ENCODE measurements around the gene LILRA6.
"Not testable (repeated sequence)": the region's sequence is repeated elsewhere in the genome, so short reads cannot be mapped to it uniquely, and the experiment has no call there.

Gene LILRA6

DNA sequence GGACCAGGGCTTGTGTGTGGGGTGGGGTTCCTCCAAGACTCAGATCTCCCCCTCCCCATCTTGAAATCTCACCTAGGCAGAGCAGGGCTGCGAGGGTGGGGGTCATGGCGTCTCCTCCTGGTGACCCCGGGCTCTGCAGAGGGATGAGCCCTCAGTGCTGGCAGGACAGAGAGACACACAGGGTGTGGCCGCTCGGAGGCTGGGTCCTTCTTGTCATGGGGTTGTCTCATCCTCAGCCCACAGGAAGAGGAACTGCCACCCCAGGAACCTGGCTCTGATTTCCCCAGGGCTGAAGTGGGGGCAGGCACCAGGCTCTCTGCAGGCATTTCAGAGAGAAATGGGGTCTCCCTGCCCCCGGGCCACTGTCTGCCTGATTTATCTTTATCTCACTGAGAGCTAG is at the start of gene LILRA6:
Gene LILRA6, minus strand, starts transcription at position 145 of the 400 bp plus-strand sequence.
- not testable (repeated sequence) for DNase-seq

DNA sequence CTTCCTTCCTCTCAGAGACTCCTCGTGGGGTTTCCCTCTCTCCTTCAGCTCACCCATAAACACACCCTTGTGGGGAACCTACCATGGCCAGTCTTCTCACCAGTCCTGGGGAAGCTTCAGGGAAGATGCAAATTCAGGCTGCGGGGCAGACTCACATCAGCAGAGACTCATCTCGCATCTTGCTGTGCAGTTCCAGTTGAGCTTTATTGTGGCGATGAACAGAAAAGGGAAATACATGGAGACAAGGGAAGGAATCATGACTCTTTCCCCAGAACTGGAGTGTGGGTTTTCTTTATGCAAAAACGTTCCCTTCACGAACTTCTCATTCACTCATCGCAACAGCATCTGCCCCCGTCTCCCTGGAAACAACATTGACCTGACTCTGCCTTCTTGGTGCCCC is 46.6 kb upstream of the LILRA6 start:
- not testable (repeated sequence) for DNase-seq

DNA sequence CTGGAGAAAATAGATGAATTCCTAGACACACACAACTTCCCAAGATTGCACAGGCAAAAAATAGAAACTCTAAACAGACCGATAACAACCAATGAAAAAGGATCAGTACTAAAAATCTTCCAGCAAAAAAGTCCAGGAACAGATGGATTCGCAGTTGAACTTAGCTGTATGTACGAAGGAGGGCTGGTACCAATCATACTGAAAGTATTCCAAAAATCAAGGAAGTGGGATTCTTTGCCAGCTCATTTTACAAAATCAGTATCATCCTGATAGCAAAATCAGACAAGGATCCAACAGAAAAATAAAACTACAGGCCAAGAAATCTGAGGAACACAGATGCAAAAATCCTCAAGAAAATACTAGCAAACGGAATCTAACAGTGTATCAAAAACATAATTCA is 44.9 kb upstream of the LILRA6 start:
- DNase-seq: no peak

DNA sequence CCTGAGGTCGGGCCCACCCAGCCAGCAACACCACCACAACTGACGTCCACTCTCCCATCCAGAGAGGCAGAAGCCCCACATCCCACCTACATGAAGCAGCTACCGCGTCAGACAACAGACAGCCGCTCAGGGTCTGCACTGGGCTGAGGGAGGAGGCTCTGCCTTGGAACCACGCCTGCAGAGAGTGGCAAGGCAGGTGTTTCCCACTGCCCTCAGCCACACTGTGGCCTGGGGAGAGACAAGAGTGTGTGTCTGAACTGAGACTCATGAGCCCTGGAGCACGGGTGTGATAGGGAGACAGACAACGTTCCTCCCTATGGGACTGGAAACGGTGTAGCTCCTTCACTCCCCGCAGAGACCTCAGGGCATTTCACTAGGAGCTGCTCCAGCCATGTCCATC is 43.7 kb upstream of the LILRA6 start:
- DNase-seq: not testable (repeated sequence)

DNA sequence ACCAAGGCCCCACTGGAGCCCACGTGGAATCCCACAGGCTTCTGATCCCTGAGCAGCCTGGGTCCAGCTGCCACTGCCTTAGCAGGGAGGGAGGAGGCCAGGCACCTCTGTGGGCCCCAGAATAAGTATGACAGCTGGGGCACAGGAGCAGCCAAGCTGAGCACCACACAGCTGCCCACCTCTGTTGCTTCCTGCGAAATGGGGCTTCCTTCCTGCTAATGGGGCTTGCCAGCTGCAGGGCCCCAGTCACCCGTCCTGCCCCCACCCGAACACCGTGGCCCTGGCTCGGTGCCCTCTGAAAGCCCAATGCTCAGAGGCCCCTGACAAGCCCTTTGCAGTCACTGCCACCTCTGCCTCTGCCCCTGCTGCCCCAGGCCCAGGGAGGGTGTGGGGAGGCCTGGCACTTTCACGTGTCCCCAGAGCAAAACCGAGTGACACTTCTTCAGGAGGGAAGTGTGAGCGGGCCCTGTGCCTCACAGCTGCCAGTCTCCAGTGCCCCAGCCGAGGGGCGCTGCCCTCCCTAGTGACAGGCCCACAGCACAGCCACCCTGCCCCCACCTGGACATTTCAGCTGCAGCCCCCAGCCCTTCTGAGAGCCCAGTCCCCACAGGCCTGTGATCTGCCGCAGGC is 43.0 kb upstream of the LILRA6 start:
- DNase-seq: not testable (repeated sequence)

DNA sequence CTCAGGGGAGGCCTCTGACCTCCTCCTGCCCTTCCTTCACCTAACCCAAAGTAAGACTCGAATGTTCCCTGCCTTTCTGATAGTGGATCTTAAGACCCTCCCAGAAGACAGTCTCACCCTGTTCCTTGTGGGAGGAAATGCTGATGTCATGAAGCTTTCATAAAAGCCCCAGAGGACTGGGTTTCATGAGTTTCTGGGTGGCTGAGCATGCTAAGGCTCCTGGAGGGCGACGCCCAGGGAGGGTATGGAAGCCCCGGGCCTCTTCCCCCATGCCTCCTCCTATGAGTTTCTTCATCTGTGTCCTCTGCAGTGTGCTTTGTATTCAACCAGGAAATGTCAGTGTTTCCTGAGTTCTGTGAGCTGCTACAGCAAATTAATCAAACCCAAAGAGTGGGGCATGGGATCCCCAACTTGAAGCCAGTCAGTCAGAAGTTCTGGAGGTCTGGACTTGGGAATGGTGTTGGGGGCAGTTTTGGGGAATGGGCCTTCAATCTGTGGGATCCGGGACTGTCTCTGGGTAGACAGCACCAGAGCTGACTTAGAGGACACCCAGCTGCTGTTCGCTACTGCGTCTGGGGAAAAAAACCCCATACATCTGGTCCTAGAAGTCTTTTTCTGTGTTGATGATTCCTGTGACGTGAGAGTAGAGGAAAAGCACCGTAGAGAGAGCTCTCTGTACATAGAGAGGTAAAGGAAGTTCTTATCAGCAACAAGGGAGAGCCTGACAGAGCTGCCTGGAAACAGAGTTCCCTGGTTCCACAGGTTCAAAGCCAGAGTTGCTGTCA is 40.3 kb upstream of the LILRA6 start:
- no peak for DNase-seq

DNA sequence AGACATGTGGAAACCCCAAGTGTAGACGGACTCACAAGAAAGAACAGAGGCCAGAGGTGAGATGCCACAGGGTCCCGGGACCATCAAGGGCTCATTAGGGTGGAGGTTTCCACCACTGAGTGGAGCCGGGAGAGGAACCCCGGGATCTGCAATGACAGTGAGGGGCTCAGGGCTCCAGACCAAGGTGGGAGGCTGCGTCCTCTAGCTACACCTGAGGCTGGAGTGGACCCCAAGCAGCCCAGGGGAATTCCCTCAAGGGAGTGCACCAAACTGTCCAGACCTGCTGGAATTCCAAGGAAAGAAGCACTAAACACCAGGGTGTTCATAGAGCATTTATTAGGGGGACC is 39.1 kb upstream of the LILRA6 start:
- not testable (repeated sequence) for DNase-seq

DNA sequence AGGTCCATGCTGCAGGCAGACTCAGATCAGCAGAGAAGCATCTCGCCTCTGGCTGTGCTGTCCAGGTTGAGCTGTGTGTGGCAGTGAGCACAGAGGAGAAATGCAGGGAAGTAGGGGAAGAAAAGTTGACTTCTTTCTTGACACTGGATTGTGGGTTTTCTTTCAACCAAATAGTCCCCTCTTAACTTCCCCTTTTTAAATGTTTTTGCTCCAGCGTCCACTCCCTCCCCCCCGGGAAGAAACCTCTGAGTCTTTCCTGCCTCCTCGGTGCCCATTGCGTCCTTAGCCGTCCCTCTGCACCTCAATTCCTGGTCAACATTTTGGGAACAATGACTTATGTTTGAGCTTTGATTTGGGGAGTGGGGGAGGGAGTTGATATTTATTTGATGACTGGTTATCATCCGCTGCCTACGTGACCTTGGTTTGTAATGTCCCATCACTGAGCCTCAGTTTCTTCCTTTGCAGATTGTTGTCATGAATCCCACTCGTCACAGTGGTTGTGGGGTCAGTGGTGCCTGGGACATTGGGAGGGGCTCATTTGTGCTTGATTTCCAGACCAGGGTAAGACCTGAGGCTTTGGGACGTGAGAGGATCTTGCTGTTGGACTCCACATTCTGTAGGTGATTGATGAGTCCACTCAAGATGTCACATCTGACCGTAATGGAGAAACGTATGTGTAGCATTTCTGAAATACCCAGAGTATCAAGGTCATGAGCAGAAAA is 38.6 kb upstream of the LILRA6 start, which contains the start of gene LILRB2:
Gene LILRB2, minus strand, starts transcription at position 104 of the 722 bp plus-strand sequence. CDS start 614 bp downstream, outside the sequence.
- DNase-seq: no peak

DNA sequence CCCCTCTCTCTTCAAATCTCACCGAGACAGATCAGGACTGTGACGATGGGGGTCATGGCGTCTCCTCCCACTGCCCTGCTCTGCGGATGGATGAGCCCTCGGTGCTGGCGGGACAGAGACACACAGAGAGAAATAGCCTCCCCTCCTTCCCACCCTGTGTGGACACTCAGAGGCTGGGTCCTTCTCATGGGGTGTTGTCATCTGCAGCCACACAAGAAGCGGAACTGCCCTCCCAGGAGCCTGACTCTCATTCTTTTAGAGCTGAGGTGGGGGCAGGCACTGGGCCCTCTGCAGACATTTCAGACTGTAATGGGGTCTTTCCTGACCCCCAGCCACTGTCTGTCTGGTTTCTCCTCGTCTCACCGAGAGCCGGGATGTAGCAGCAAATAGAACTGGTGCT is 37.9 kb upstream of the LILRA6 start:
- not testable (repeated sequence) for DNase-seq

DNA sequence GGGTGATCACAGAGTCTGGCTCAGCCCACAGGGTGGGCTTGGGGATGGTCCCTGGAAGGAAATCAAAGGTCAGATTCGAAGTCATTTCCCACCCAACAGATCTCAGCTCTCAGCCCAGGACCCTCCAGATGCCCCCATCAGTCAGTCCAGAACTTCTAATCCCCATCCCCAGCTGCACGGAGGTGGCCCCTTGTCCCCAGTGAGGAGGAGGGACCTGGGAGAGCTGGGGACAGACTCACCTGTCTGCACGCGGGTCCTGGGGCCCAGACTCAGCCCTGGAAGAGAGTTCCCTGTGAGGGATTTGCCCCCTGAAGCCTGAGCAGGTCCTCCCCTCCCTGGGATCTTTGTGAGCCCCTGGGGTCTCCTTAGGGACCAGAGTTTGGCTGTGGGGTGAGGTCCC is 37.4 kb upstream of the LILRA6 start:
- not testable (repeated sequence) for DNase-seq

DNA sequence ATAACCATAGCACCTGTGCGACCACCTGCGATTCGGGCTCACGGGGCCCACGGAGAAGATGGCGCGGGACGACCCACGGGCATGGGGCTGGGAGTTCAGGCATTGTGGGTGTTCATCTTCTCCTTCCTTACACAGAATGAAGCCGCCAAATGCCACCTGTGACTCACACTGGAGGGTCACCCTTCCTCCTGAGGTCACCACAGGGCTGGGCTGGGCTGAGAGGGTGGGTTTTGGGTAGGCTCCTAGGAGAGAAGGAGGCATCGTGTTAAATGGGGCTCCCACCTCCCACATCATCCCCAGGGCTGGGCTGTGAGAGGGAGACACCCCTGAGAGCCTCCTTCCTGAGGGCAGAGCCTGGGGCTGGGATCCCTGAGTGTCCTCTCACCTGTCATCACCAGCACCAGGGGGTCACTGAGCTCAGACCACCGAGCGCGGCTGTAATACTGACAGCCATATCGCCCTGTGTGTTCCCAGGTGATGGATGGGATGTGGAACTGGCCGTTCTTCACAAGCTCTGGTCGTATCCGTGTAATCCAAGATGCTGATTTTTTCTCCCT is 36.9 kb upstream of the LILRA6 start:
- no peak for DNase-seq

DNA sequence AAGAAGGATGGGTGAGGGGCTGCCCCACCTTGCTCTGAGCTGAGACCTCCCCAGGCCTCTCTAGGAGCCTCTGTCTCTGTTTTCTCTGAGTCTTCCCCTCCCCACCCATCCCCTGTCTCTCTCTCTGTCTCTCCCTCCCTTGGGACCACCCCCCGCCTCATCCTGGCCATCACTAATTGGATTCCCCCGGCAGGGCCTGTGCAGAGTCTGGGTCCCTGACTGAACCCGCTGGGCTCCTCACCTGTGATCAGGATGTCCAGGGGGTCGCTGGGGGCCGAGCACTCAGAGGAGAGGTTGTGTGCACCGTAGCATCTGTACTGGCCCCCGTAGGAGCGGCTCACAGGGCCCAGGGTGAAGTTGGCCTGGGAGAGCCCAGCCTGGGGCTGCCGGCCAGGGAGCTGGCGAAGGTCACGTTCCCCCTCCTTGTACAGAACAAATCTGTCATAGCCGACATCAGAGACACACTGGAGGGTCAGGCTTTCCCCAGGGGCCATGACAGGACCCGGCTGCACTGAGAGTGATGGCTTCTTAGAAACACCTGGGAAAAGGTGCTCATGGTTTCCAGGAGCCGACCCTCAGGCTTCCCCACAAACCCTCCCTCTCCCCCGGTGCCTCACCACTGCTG is 36.1 kb upstream of the LILRA6 start:
- not testable (repeated sequence) for DNase-seq

DNA sequence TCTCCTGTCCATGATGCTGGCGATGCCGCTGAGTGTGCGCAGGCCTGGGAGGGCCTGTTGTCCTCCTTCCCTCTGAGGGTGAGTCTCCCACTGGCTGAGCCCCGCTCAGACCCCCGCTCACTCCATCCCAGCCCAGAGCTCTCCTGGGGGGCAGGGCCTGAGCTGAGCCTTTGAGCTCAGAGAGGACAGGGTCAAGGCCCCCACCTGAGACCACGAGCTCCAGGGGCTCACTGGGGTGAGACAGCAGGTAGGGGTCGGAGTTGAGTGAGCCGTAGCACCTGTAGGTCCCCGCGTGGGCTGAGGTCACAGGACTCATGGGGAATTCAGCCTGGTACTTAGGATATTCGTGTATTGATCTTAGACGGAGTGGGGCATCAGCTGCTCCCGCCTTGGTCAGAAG is 35.5 kb upstream of the LILRA6 start:
- DNase-seq: not testable (repeated sequence)

DNA sequence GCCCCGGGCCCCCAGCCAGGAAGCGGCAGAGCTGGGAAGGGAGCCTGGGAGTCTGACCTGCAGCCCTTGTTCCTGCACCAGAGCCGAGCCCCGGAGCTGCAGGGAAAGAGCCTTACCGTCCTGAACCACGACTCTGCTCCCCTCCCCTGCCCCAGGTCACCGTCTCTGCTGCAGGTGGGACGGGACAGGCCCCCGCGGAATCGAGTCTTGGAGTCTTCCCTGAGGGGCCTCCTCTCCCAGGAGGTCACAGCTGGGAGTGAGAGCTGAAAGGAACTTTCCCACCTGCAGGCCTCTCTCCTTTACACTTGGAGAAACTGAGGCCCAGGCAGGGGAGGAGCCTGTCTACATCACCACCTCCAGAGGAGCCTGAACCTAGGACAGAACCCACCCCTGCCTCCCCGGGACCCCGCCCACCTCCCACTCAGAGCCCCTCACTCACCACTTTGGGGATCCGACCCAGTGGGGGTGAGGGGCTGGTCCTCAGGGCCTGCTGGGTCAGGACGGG is 34.6 kb upstream of the LILRA6 start:
- DNase-seq: not testable (repeated sequence)

DNA sequence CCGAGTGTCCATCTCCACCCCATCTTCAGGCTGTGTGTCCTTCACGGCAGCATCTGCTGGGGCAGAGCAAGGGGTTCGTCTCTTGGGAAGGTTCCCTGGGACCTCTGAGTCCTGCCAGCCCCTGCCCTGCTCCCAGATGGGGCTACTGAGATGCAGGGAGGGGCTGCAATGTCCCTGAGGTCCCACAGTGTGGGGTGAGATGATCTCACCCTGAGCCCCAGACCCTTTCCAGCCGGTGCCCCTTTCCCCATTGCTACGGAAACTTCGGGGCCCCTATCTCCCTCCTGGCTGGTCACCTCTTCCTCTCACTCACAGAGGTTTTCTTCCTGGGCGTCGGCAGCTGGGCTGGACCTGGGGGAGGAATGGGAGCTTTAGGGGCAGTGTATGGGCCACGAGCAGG is 33.4 kb upstream of the LILRA6 start:
- no peak for DNase-seq

DNA sequence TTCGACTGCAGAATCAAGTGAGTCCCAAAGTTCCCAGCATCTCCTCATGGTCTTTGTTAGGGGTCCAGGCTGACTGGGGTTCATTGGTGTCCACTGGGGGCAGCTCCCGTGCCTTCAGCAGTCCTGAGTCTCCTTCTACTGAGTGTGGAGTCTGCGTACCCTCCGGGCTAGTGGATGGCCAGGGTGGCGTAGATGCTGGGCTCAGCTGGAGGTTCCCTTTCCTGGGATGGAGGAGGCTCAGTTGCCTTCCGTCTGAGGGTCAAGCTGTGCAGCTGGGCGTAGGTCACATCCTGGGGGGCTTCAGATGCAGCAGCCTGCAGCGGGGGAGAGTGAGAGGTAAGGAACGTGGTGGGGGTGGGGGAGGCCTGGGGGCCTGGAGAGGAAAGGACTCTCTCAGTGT is 31.9 kb upstream of the LILRA6 start:
- not testable (repeated sequence) for DNase-seq

DNA sequence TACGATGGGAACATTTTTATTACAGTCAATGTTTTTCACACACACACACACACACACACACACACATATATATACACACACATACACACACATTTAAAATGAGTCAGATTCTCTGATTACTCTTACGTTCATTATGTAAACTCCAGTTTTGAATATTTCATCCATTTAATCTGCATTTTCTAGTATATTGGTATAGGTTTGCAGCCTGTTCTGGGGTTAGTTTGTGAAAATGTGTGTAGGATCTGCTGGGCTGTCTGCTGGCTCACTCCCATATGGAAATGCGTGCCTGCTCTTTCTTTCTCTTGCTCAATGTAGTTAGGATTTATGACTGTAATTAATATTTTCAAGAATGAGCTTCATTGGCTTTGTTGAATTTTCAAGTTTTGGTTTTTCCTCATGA is 31.2 kb upstream of the LILRA6 start:
- no peak for DNase-seq

DNA sequence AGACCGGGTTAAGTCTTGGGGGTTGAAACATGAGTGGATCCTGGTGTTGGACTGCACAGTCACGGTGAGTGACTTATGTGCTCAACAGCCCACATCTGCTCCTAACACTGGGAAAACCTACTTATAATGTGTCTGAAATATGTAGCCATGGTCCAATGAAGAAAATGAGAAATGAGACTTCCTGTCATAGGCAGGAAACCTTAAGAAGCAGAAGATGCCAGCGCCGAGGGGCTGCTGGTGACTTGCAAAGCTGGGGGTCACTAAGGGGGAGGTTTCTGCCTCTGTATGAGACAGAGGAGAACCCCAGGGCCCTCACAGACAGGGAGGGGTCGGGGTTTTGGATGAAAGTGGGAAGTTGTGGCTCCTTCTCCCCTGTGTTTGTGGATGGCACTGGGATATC is 29.6 kb upstream of the LILRA6 start:
- not testable (repeated sequence) for DNase-seq

DNA sequence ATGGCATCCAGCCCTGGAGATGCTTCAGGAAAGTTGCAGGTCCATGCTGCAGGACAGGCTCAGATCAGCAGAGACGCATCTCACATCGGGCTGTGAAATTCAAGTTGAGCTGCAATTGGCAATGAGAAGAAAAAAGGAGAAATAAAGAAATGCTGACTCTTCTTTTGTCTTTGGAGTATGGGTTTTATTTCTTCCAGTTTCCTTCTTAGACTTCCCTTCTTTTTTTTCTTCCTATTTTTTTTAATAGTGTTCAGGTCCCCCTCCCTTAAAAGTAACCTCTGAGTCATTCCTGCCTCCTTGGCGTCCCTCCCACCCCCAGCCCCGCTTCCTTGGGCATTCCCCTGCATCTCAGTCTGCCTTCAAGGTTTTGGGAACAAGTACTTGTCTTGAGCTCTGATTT is 29.0 kb upstream of the LILRA6 start:
- not testable (repeated sequence) for DNase-seq

DNA sequence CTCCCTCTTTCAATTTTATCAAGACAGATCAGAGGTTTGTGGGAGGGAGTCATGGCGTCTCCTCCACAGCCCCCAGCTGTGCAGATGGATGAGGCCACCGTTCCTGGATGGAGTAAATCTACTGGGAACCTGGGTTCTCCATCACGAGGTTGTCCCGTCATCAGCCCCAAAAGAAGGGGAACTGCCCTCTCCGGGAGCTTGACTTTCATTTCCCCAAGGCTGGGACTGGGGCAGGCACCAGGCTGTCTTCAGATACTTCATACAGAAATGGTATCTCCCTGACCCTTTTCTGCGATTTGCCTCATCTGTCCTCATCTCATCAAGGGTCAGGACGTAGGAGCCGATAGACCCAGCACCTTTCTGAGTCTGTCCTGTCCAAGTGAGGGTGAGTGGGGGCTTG is 28.5 kb upstream of the LILRA6 start:
- no peak for DNase-seq

DNA sequence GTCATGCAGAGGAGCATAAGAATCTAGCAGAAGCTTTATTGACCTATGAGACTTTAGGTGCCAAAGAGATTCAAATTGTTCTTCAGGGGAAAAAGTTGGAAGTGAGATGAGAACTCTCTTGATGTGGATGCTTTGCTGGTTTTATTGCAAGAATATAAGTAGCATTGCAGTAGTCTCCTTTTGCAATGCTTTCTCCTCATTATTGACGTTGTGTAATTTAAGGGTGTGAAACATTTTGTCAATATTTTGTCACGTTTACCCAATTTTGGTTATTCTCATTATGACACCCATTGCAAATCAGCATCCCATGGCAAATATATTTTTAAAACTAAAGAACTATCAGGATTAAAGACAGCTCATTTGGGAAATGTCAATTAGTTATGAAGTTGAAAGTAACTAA is 26.3 kb upstream of the LILRA6 start:
- no peak for DNase-seq

DNA sequence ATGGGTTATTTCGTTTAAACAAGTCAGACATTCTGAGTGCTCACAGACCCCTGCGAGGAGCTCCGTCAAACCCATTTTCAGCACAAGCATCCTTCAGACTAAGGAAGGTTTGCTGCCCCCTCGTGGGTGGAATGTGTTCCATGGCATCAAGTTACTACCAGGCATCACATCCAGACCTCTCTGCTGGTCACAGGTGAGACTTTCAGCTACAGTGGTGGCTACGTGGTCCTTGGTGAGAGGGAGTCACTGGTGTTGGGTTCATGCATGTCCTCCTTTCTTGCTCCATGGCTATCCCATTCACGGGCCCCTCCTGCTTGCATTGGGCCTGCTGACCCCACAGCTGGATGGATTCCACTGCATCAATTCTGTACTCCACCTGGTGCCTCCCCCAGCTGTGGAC is 23.5 kb upstream of the LILRA6 start:
- peak; percentile 64 for DNase-seq

DNA sequence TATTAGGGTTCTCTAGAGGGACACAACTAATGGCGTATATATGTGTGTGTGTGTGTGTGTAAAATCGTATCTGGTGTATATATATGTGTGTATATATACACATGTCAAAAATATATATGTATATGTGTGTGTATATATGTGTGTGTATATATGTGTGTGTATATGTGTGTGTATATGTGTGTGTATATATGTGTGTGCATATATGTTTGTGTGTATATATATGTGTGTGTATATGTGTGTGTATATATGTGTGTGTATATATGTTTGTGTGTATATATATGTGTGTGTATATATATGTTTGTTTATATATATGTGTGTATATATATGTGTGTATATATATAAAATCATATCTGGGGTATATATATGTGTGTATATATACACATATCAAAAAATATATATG is 19.9 kb upstream of the LILRA6 start:
- DNase-seq: no peak
